HCT116 (cell line): ENCODE data around the gene UQCRH. TPM values are rescaled to one million over a fixed set of nuclear protein-coding genes. Genes with fewer than 3 reads are reported as not detected.

ENCODE experiments used
- ATAC-seq: fragments of 200-7000 bp; cut with Tn5 transposase; 2 replicates; pipeline ENCODE4 v1.9.1; 2020; ENCODE audit warnings: mild to moderate bottlenecking, moderate library complexity
- BruUV-seq: library from RNA; stranded (reverse); fragments of 400-500 nt; replicated peaks from 2 replicates; lab custom pipeline; 2021; lab: Mats Ljungman, UMichigan
- CTCF ChIA-PET: fragments of 300-600 bp; sonication (Branson Sonifier 250); formaldehyde crosslinking; loops from one replicate; lab custom pipeline; 2021; ENCODE audit warnings: antibody characterized with exemption; lab: Charles Lee
- POLR2A ChIA-PET: fragments of 300-600, 350-600 bp; sonication (Branson Sonifier 250); formaldehyde crosslinking; loops from one replicate; lab custom pipeline; 2021; ENCODE audit warnings: antibody characterized with exemption; lab: Charles Lee
- RAD21 ChIA-PET, 2 experiments: fragments of 300-600 bp; sonication (Branson Sonifier 250); formaldehyde crosslinking; loops; one replicate each; lab custom pipeline; 2023; ENCODE audit warnings: low total read pairs in 2 of 2; ENCODE audit not compliant: uncharacterized antibody in 2 of 2, unreplicated experiment in 2 of 2, low non-redundant PET in 1 of 2; lab: Charles Lee
- DNase-seq: peaks from one replicate; pipeline ENCODE4 v3.0.0-alpha.2; 2010; ENCODE audit warnings: low read depth, low spot score
- H2AFZ ChIP-seq: fragments of 200-600 bp; shearing (Covaris generic), sonication (generic); 2 replicates; pipeline ENCODE4 v1.6.1; 2017; ENCODE audit warnings: low read depth, mixed run types, mixed read lengths, antibody characterized with exemption, low read length; ENCODE audit not compliant: poor library complexity, severe bottlenecking
- H3K27ac ChIP-seq: 2 replicates; pipeline ENCODE4 v1.5.1; 2012; ENCODE audit warnings: low read depth, low read length
- H3K27me3 ChIP-seq: fragments of 200-600 bp; sonication (generic); 2 replicates; pipeline ENCODE4 v1.6.1; 2016; ENCODE audit warnings: mixed run types, low read length, mixed read lengths; ENCODE audit not compliant: insufficient read depth
- H3K36me3 ChIP-seq, 2 experiments: fragments of 200-500 bp in 1 of 2; fragments of 200-600 bp in 1 of 2; sonication (Bioruptor generic) in 1 of 2; sonication (generic) in 1 of 2; 2 replicates each; pipeline versions ENCODE4 v1.5.1 to v1.6.1; 2014 to 2016; ENCODE audit warnings: low read length in 2 of 2, inconsistent platforms in 1 of 2, mixed read lengths in 1 of 2, mixed run types in 1 of 2; ENCODE audit not compliant: insufficient read depth in 2 of 2, control insufficient read depth in 1 of 2
- H3K4me1 ChIP-seq, 2 experiments: fragments of 200-600 bp in 1 of 2; sonication (generic) in 1 of 2; 2 replicates each; pipeline versions ENCODE4 v1.5.1 to v1.6.1; 2012 to 2017; ENCODE audit warnings: low read length in 2 of 2, inconsistent platforms in 1 of 2, mild to moderate bottlenecking in 1 of 2, mixed read lengths in 1 of 2, mixed run types in 1 of 2, moderate library complexity in 1 of 2; ENCODE audit not compliant: insufficient read depth in 2 of 2, control insufficient read depth in 1 of 2
- H3K4me2 ChIP-seq: fragments of 200-600 bp; sonication (generic); 2 replicates; pipeline ENCODE4 v1.6.1; 2017; ENCODE audit warnings: mixed run types, low read length, mixed read lengths
- H3K4me3 ChIP-seq, 2 experiments: fragments of 200-600 bp in 1 of 2; sonication (generic) in 1 of 2; replicated peaks in 1 of 2; 2 replicates each; pipeline ENCODE4 v1.5.1; 2011 to 2016; ENCODE audit warnings: low read length in 2 of 2, control low read depth in 1 of 2, low read depth in 1 of 2, mild to moderate bottlenecking in 1 of 2, mixed read lengths in 1 of 2, mixed run types in 1 of 2
- H3K79me2 ChIP-seq: fragments of 200-600 bp; sonication (generic); 2 replicates; pipeline ENCODE4 v1.6.1; 2017; ENCODE audit warnings: mild to moderate bottlenecking, mixed run types, low read length, moderate library complexity, mixed read lengths; ENCODE audit not compliant: insufficient read depth
- H3K9ac ChIP-seq: fragments of 200-600 bp; sonication (generic); 2 replicates; pipeline ENCODE4 v1.6.1; 2016; ENCODE audit warnings: low read length, mixed read lengths
- H3K9me2 ChIP-seq: fragments of 200-600 bp; sonication (generic), shearing (Covaris generic); 2 replicates; pipeline ENCODE4 v1.6.1; 2017; ENCODE audit warnings: mixed run types, mild to moderate bottlenecking, moderate library complexity; ENCODE audit not compliant: insufficient read depth
- H3K9me3 ChIP-seq, 2 experiments: fragments of 200-500 bp in 1 of 2; fragments of 200-600 bp in 1 of 2; sonication (Bioruptor generic) in 1 of 2; sonication (generic) in 1 of 2; 2 replicates each; pipeline ENCODE4 v1.6.1; 2014 to 2017; ENCODE audit warnings: low read length in 2 of 2, mixed read lengths in 2 of 2, inconsistent platforms in 1 of 2, low read depth in 1 of 2, mild to moderate bottlenecking in 1 of 2, mixed run types in 1 of 2, moderate library complexity in 1 of 2; ENCODE audit not compliant: control insufficient read depth in 1 of 2, insufficient read depth in 1 of 2
- H4K20me1 ChIP-seq: fragments of 200-600 bp; sonication (generic), shearing (Covaris generic); 2 replicates; pipeline ENCODE4 v1.6.1; 2017; ENCODE audit warnings: mixed run types, mild to moderate bottlenecking, moderate library complexity; ENCODE audit not compliant: insufficient read depth
- EZH2 ChIP-seq: fragments of 200-600 bp; sonication (generic); IDR thresholded peaks from 2 replicates; pipeline ENCODE4 v1.6.1; 2017; ENCODE audit warnings: antibody characterized with exemption, mixed run types
- POLR2A ChIP-seq: IDR thresholded peaks from 2 replicates; pipeline ENCODE4 v1.7.0; 2011; ENCODE audit warnings: borderline replicate concordance; ENCODE audit not compliant: insufficient read depth, insufficient read length; ENCODE audit errors: extremely low read depth
- POLR2AphosphoS5 ChIP-seq: IDR thresholded peaks from 2 replicates; pipeline ENCODE4 v1.6.1; 2011; ENCODE audit warnings: mild to moderate bottlenecking, low read depth, low read length, moderate library complexity
- REST ChIP-seq: IDR thresholded peaks from 2 replicates; pipeline ENCODE4 v1.6.1; 2012; ENCODE audit warnings: low read depth
- SP1 ChIP-seq: IDR thresholded peaks from 2 replicates; pipeline ENCODE4 v1.6.1; 2012; ENCODE audit warnings: low read depth
- intact Hi-C: fragments of 100-400 bp; cut with micrococcal nuclease; formaldehyde crosslinking; loops from 2 replicates; pipeline ENCODE4 v1.10.0; 2022
- total RNA-seq: library from RNA; stranded (reverse); gene quantifications from one replicate; pipeline ENCODE4 v1.2.1, GENCODE V29; 2021; ENCODE audit not compliant: unreplicated experiment

UQCRH gene
- total RNA-seq, 1 experiment from 2014 or later, result 514 TPM

- no peak for DNase-seq
- TF ChIP-seq POLR2A, result no peak
- TF ChIP-seq EZH2, result no peak
- TF ChIP-seq REST, result no peak
- no peak for TF ChIP-seq POLR2AphosphoS5
- TF ChIP-seq SP1, result no peak
- ATAC-seq, result no peak
- peaks cover 12 to 20% of the 10 kb centered on the region in 2 experiments; a peak in 3 of 4 replicates for H3K36me3 ChIP-seq
- ChIA-PET CTCF (interaction anchor here (1.2 kb wide), 1 partner anchor 9 kb away, joined by 4 read pairs; no protein-coding TSS in a partner anchor), POLR2A (interaction anchor here (1.7 kb wide), 1 partner anchor 9 kb away, joined by 4 read pairs; no protein-coding TSS in a partner anchor), RAD21 (no interaction called here)
- no peaks in the 10 kb centered on the region for H3K9me2 ChIP-seq
- H3K79me2 ChIP-seq, result peaks cover 34% of the 10 kb centered on the region
- no peaks in the 10 kb centered on the region for H3K9me3 ChIP-seq
- no peak overlapping the region for H3K4me2 ChIP-seq
- no peaks in the 10 kb centered on the region for H4K20me1 ChIP-seq
- no peak overlapping the region for H3K4me3 ChIP-seq
- no peak overlapping the region for H2AFZ ChIP-seq
- H3K4me1 ChIP-seq, result peaks cover 21 to 41% of the 10 kb centered on the region in 2 experiments
- H3K27ac ChIP-seq, result no peak overlapping the region
- BruUV-seq, result no TSS peak
- H3K27me3 ChIP-seq, result no peaks in the 10 kb centered on the region
- intact Hi-C loops, result no loop called here
- H3K9ac ChIP-seq, result no peak overlapping the region
These were observed 39.3 kb downstream of the UQCRH start for GRCh38 chr1:46342677-46343350.
